ENCODE data around the gene ZNF358.
A peak's percentile ranks its signal among the peaks of the same experiment; 100 is the strongest.

The ZNF358 gene

GRCh38 chr19:7515645-7516151 is at the start of gene ZNF358:
Gene ZNF358 (plus strand): TSS chr19:7516103. CDS start chr19:7519243, 3,140 bp downstream.
- peak; percentile 33 for DNase-seq

GRCh38 chr19:7467009-7467989 is 48.6 kb upstream of the ZNF358 start:
- DNase-seq = no peak

GRCh38 chr19:7468840-7469239 is 47.1 kb upstream of the ZNF358 start:
- no peak for DNase-seq

- DNase-seq = no peak
Observed at GRCh38 chr19:7469669-7470285, 46.1 kb upstream of the ZNF358 start.

- no peak for DNase-seq
Observed at GRCh38 chr19:7470540-7471305, 45.2 kb upstream of the ZNF358 start.

- no peak for DNase-seq
Observed at GRCh38 chr19:7471696-7472615, 43.9 kb upstream of the ZNF358 start.

- DNase-seq = no peak
Observed at GRCh38 chr19:7475665-7476064, 40.2 kb upstream of the ZNF358 start.

GRCh38 chr19:7476241-7476640 is 39.7 kb upstream of the ZNF358 start:
- peak; percentile 23 for DNase-seq

GRCh38 chr19:7476777-7477494 is 39.0 kb upstream of the ZNF358 start:
- DNase-seq = no peak

GRCh38 chr19:7477758-7478157 is 38.1 kb upstream of the ZNF358 start:
- DNase-seq = no peak

GRCh38 chr19:7478173-7478842 is 37.6 kb upstream of the ZNF358 start:
- no peak for DNase-seq

- DNase-seq = no peak
Observed at GRCh38 chr19:7478843-7479227, 37.1 kb upstream of the ZNF358 start.

GRCh38 chr19:7480222-7480969 is 35.5 kb upstream of the ZNF358 start:
- no peak for DNase-seq

- no peak for DNase-seq
Observed at GRCh38 chr19:7480970-7481255, 35.0 kb upstream of the ZNF358 start.

- no peak for DNase-seq
Observed at GRCh38 chr19:7482584-7483439, 33.1 kb upstream of the ZNF358 start.

- peak; percentile 28 for DNase-seq
Observed at GRCh38 chr19:7483720-7484201, 32.1 kb upstream of the ZNF358 start.

- no peak for DNase-seq
Observed at GRCh38 chr19:7486923-7487322, 29.0 kb upstream of the ZNF358 start.

- peak; percentile 87 for DNase-seq
Observed at GRCh38 chr19:7488736-7489353, 27.1 kb upstream of the ZNF358 start, which contains the start of gene PEX11G. Gene PEX11G (minus strand): TSS chr19:7489035. CDS start chr19:7489010, 25 bp downstream.

Data from hematopoietic multipotent progenitor cell treated with erythropoietin and hydrocortisone succinate and interleukin-3 and kit ligand, for 8 days (in vitro differentiated cells).